Stimulated activated CD8-positive, alpha-beta memory T cell treated with anti-CD3 and anti-CD28 coated beads, Interleukin-7, amount 100 ng/mL, for 48 hours (primary cell): ENCODE results near the gene METAP1.
"Not testable (repeated sequence)": the region's sequence is repeated elsewhere in the genome, so short reads cannot be mapped to it uniquely, and the experiment has no call there.

Source experiments
- DNase-seq, 2 donors: peaks; one replicate each; pipeline ENCODE4 v3.0.0-alpha.2; 2020; ENCODE audit warnings: low read depth in 1 of 2; ENCODE audit errors: extremely low read depth in 1 of 2

Gene METAP1

GRCh38 chr4:98996765-98997068 lies 1.2 kb downstream of the METAP1 start:
- DNase-seq: no peak

GRCh38 chr4:98997166-98997565 lies 1.6 kb downstream of the METAP1 start:
- DNase-seq: no peak

GRCh38 chr4:98998551-98998950 lies 3.0 kb downstream of the METAP1 start:
- DNase-seq: no peak

GRCh38 chr4:99002279-99002678 lies 6.8 kb downstream of the METAP1 start:
- DNase-seq: no peak

GRCh38 chr4:99008051-99008450 lies 12.5 kb downstream of the METAP1 start:
- no peak for DNase-seq

- DNase-seq: no peak
These were observed 16.4 kb downstream of the METAP1 start for GRCh38 chr4:99011910-99012309.

- no peak for DNase-seq
These were observed 17.9 kb downstream of the METAP1 start for GRCh38 chr4:99013402-99013843.

GRCh38 chr4:99013884-99014523 lies 18.5 kb downstream of the METAP1 start:
- DNase-seq: no peak

- no peak for DNase-seq
These were observed 25.9 kb downstream of the METAP1 start for GRCh38 chr4:99021386-99021785.

GRCh38 chr4:99022566-99022965 lies 27.0 kb downstream of the METAP1 start:
- no peak for DNase-seq

- DNase-seq: not testable (repeated sequence)
These were observed 28.3 kb downstream of the METAP1 start for GRCh38 chr4:99023800-99024251.

GRCh38 chr4:99024481-99025275 lies 29.2 kb downstream of the METAP1 start:
- no peak for DNase-seq

- no peak for DNase-seq
These were observed 30.0 kb downstream of the METAP1 start for GRCh38 chr4:99025506-99025905.

- DNase-seq: no peak
These were observed 31.8 kb downstream of the METAP1 start for GRCh38 chr4:99027304-99027703.

GRCh38 chr4:99028187-99028586 lies 32.7 kb downstream of the METAP1 start:
- no peak for DNase-seq

- no peak for DNase-seq
These were observed 33.7 kb downstream of the METAP1 start for GRCh38 chr4:99029018-99029735.

- no peak for DNase-seq
These were observed 34.3 kb downstream of the METAP1 start for GRCh38 chr4:99029852-99030251.

- no peak for DNase-seq
These were observed 38.4 kb downstream of the METAP1 start for GRCh38 chr4:99033956-99034355.

GRCh38 chr4:99038213-99038612 lies 42.7 kb downstream of the METAP1 start:
- DNase-seq: no peak

- DNase-seq: no peak
These were observed 47.8 kb downstream of the METAP1 start for GRCh38 chr4:99043346-99043745.

GRCh38 chr4:99047710-99048109 lies 52.2 kb downstream of the METAP1 start:
- no peak for DNase-seq

GRCh38 chr4:99052902-99053301 lies 57.4 kb downstream of the METAP1 start:
- DNase-seq: no peak
